HG03571 (cell line): Measurements from ENCODE around the gene RTN1.

ENCODE experiments used
- ATAC-seq: cut with Tn5 transposase; IDR thresholded peaks from one replicate; pipeline ENCODE4 v1.9.1; 2021; ENCODE audit not compliant: unreplicated experiment

Gene RTN1

DNA sequence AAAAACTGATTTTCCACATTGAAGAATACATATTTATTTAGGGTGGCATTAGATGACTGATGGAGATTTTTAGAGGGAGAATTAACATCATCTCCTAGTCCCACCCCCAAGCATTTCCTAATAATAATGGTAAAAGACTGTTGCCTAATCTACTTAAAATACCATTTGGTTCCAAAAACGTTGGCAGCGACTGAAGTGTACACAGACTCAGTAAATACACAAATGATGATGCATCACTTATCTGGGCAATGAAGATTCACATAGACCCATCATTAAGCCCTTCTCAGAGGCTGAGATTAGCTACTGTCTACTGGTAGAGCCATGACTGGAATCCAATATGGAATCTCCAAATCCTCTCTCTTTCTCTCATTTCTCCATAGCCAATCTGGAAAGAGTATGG is 18.2 kb downstream of the RTN1 start:
- no peak for ATAC-seq

- ATAC-seq: no peak
These were observed 20.1 kb downstream of the RTN1 start for GRCh38 chr14:59850458-59850857.

GRCh38 chr14:59849411-59850130 is 21.0 kb downstream of the RTN1 start:
- no peak for ATAC-seq

DNA sequence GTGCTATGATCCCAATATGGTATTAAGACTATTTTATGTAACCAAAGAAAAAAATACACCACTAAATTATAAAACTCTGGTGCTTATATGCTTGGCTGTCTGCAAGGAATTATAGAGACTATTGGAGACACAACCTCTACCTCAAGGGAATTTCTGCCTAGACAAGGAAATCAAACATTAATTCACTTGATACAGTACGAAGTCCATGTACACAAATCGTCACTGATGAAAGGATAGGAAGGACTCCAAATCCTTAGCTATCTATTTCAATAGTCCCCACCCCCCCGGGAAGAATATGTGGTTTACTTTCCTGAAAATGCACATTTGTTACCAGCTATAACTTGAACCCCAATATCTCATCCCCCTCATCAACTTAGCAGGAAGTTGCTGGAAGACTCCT is 21.9 kb downstream of the RTN1 start:
- ATAC-seq: no peak

GRCh38 chr14:59847711-59848110 is 22.9 kb downstream of the RTN1 start:
- ATAC-seq: no peak

GRCh38 chr14:59846595-59846994 is 24.0 kb downstream of the RTN1 start:
- no peak for ATAC-seq

- no peak for ATAC-seq
These were observed 25.3 kb downstream of the RTN1 start for GRCh38 chr14:59845245-59845644.

GRCh38 chr14:59844186-59844812 is 26.3 kb downstream of the RTN1 start:
- ATAC-seq: no peak

DNA sequence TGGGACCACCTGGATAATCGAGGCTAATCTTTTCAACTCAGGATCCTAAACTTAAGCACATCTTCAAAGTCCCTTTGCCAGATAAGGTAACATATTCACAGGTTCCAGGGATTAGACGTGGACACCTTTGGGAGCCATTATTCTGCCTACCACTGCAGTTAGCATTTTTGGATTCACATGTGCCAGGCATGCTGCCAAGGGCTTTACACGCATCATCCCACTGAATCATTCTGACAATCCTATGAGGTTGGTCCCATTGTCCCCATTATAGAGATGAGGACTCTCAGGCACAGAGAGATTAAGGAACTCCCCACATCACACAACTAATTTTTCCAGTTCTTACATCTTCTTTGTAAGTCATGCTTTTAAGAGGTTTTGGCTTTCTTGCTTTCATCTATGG is 34.5 kb downstream of the RTN1 start:
- no peak for ATAC-seq

GRCh38 chr14:59832653-59833294 is 37.8 kb downstream of the RTN1 start:
- ATAC-seq: no peak

DNA sequence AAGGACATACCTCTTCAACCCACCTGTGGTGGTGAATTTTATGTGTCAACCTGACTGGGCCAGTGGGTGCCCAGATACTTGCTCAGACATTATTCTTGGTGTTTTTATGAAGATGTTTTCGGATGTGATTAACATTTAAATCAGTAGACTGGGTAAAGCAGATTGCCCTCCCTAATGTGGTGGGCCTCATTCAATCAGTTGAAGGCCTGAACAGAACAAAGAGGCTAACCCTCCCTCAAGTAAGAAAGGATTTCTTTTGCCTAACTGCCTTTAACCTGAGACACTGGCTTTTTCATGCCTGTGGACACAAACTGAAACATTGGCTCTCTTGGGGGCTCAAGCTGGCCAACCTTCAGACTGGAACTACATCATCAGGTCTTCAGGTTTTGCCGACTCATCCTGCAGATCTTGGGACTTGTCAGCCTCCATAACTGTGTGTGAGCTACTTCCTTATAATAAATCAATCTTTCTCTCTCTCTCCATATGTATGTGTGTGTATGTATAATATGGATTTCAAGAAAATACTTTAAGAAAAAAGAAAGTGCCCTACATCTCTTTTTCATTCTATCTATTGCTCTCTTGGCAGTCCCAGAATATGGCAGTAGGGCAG is 39.4 kb downstream of the RTN1 start:
- no peak for ATAC-seq

DNA sequence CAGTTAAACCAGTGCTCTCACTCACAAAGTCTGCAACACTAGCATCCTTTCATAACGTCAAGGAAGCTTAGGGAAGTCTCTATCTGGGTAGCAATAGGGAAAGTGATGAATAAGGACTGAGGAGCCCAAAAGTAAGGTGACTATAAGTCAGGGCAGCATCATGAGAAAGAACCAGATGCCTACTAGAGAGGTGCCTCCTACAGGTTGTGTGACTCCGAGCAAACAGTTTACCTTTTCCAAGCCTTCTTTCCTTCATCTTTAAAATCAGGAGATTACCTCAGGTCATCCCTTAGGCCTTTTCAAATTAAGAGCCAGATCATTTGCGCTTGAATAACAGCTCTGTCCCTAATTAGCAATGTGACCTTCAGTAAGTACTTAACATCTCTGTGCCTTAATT is 40.2 kb downstream of the RTN1 start:
- no peak for ATAC-seq

- no peak for ATAC-seq
These were observed 40.9 kb downstream of the RTN1 start for GRCh38 chr14:59829469-59830337.

DNA sequence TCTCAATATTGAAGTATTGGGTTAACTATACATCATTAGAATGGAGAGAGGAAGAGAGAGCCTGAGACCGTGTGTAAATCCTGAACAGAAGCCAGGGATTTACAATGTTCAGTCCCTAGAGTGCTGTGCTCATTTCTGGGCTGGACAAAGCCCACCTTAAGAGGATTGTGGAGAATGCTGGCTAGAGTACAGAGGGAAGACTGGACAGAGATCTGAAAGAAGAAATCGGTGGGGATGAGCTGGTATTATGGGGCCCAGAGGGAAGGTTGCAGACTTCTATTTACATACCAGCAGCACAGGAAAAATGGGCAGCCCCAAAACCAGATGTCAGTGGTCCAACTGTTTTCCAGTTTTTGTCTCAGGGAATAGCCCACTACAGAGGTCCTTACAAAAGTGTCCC is 42.3 kb downstream of the RTN1 start:
- no peak for ATAC-seq

GRCh38 chr14:59827401-59827800 is 43.2 kb downstream of the RTN1 start:
- no peak for ATAC-seq

- no peak for ATAC-seq
These were observed 44.4 kb downstream of the RTN1 start for GRCh38 chr14:59826150-59826549.

DNA sequence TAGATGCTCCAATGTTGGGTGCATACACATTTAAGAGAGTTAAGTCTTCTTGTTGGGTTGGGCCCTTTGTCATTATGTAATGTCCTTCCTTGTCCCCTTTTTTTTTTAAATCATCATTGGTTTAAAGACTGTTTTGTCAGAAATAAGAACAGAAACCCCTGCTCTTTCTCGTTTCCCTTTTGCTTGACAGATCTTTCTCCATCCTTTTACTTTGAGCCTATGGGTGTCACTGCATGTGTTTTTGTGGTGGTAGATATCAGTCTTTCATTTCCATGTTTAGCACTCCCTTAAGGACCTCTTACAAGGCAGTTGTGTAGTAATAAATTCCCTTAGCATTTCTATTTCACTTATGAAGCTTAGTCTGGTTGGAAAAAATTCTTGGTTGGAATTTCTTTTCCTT is 47.4 kb downstream of the RTN1 start:
- no peak for ATAC-seq

DNA sequence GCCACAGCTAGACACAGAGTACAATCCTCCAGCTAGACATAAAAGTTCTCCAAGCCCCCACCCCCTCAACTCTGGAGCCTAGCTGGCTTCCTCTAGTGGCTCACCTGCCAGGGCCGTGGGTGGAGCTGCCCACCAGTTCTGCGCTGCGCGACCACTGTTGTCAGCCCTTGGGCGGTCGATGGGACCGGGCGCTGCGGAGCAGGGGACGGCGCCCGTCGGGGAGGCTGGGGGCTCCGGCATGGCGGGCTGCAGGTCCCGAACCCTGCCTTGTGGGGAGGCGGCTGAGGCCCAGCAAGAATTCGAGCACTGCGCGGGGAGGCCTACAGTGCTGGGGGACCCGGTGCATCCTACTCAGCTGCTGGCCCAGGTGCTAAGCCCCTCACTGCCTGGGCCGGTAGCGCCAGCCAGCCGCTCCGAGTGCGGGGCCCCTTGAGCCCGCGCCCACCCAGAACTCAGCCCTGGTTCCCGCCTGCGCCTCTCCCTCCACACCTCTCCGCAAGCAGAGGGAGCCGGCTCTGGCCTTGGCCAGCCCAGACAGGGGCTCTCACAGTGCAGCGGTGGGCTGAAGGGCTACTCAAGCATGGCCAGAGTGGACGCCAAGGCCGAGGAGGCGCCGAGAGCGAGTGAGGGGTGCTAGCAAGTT is 51.0 kb downstream of the RTN1 start:
- no peak for ATAC-seq

DNA sequence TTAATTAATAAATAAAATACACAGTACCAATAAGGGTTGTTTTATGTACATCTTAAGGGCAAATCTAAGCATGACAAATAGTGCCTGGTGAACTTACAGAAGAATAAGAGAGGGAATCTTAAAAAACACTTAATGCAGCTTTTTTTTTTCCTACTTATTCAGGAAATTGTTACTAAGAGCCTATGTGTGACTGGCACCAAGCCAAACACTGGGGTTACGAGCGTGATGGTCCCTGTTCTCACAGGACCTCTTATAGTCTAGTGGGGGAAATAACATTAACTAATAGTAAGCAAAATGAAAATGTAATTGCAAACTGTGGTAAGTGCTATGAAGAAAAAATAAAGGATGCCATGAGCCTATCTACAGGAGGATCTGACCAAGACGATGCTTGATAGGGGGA is 53.6 kb downstream of the RTN1 start:
- no peak for ATAC-seq

DNA sequence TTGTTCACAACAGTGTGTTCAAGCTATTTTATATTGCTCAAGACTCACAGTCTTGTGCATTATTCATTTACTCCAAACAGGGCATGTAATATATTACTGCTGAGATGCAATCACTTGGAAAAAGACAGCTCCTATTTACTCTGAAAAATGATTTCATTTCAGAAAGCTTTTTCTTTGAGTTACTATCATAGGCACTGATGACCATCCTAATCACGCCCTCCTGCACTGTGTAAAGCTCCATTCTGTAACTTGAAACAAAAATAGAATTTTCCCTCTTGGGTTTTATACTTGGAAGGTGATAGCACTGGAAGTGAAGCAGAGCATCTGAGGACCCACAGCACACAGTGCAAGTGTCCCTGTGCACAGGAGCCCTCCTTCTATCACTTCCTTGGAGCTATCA is 55.6 kb downstream of the RTN1 start:
- ATAC-seq: no peak

DNA sequence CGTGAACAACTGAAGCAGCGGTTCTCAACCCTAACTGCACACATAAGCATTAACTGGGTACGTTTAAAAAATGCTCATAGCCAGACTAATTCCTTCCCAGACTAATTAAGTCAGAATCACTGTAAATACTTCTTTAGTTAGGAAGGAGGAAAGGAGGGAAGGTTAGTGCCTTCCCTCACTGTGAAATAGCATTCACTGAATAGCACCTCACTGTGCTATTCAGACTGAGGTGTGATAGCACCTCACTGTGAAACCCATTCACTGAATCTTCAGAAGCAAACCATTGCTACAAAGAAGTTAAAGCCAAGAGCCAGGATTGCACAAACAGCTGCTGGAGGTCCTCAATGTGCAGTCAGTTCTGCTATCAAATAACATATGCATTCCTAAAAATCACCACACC is 58.8 kb downstream of the RTN1 start:
- no peak for ATAC-seq
